CD4-positive, alpha-beta T cell treated with Interleukin-4 for 1 hour (primary cell): ENCODE results near the gene BAZ1B.
"Not testable (repeated sequence)": the region's sequence is repeated elsewhere in the genome, so short reads cannot be mapped to it uniquely, and the experiment has no call there.

ENCODE experiments used
- DNase-seq, 2 donors: peaks; one replicate each; pipeline ENCODE4 v3.0.0-alpha.2; 2020 to 2022

BAZ1B gene

DNA sequence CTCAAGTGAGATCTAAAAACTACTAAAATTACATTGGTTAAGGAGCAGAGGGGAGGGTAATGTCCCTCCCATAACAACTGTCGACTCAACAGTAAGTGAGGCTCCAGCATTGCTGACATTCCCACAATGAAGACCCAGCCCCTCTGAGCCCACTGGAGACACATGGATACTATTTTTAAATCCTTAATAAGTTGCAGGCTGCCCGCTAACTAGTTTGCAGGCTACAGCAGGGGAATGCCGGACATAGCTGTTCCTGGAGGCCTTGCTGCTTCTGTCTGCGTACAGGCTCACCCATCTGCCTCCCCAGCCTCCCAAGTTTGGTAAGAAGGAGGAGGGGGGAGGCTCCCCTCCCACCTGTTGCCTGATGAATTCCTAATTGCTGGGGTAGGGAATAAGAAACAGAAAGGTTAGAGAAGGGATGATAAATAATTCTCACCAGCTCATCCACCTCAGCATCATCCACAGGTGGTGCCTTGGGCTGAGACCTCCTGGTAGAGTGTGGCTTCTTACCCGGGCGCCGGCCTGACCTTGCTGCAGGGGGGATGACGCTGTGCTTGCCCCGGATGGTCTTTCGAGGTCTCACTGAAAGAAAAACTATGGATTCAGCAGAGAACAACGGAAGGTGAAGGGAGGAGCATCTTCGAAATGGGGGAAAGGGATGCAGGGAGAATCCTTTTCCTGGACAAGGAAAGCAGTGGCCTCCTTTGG lies 78.4 kb downstream of the BAZ1B start:
- no peak for DNase-seq

- no peak for DNase-seq
Observed at GRCh38 chr7:73442903-73443500, 79.1 kb downstream of the BAZ1B start.

GRCh38 chr7:73442222-73442902 lies 79.7 kb downstream of the BAZ1B start:
- DNase-seq, result no peak

- DNase-seq, result no peak
Observed at GRCh38 chr7:73439410-73439704, 82.7 kb downstream of the BAZ1B start.

DNA sequence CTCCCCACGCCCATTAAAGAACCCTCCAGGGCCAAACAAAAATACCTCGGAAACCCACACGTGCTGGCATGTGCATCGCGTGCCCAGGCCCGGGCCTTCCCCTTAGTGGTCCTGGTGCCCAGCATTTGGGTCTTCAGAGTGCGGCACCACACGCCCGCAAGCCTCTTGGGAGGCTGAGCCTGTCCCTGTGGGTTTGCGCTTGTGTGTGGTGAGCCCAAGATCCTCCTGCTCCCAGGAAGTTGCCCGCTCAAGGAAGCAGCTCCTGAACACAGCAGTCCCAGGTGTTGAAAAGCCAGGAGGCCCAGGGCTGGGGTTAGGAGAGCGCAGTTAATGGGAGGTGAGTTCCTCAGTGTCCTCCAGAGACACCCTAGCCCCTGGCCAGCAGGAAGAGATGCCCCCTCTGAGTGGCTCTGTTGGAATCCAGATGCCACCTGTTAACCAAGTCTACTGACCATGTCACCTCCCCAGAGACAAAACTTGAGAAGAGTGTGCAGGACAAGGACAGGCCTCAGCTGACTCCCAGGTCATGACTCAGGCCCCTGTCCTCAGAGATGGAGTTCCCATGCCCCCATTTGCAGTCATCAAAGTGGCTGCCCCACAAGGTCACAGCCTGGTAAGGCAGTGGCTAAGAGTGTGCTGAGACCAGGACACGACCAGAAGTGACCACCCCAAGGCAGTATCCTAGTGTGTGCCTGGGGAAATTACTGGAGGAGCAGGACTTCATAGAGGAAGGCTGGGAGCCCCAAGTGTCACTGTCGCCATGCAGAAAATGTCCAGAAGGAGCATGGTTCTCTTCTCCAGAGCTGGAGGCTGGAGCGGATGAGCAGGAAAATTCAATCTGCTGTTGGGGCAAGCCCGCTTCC lies 83.3 kb downstream of the BAZ1B start:
- DNase-seq, result no peak

- no peak for DNase-seq
Observed at GRCh38 chr7:73437621-73438416, 84.3 kb downstream of the BAZ1B start.

GRCh38 chr7:73437091-73437490 lies 85.0 kb downstream of the BAZ1B start:
- no peak for DNase-seq

- DNase-seq, result no peak
Observed at GRCh38 chr7:73436031-73436929, 85.8 kb downstream of the BAZ1B start.

DNA sequence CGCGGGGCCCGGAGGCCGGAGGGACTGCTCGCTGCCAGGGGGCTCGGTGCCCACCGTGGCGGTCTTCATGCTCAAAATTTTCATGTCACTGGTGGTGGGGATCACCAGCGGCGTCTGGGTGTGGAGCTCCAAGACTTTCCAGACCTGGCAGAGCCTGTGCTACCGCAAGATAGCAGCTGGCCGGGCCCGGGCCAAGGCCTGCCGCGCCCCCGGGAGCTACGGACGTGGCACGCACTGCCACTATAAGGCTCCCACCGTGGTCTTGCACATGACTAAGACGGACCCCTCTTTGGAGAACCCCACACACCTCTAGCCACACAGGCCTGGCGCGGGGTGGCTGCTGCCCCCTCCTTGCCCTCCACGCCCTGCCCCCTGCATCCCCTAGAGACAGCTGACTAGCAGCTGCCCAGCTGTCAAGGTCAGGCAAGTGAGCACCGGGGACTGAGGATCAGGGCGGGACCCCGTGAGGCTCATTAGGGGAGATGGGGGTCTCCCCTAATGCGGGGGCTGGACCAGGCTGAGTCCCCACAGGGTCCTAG lies 86.6 kb downstream of the BAZ1B start:
- no peak for DNase-seq

DNA sequence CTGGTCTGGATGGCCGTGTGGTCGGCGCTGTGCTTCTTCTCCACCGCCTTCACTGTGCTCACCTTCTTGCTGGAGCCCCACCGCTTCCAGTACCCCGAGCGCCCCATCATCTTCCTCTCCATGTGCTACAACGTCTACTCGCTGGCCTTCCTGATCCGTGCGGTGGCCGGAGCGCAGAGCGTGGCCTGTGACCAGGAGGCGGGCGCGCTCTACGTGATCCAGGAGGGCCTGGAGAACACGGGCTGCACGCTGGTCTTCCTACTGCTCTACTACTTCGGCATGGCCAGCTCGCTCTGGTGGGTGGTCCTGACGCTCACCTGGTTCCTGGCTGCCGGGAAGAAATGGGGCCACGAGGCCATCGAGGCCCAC lies 87.4 kb downstream of the BAZ1B start:
- DNase-seq, result no peak

DNA sequence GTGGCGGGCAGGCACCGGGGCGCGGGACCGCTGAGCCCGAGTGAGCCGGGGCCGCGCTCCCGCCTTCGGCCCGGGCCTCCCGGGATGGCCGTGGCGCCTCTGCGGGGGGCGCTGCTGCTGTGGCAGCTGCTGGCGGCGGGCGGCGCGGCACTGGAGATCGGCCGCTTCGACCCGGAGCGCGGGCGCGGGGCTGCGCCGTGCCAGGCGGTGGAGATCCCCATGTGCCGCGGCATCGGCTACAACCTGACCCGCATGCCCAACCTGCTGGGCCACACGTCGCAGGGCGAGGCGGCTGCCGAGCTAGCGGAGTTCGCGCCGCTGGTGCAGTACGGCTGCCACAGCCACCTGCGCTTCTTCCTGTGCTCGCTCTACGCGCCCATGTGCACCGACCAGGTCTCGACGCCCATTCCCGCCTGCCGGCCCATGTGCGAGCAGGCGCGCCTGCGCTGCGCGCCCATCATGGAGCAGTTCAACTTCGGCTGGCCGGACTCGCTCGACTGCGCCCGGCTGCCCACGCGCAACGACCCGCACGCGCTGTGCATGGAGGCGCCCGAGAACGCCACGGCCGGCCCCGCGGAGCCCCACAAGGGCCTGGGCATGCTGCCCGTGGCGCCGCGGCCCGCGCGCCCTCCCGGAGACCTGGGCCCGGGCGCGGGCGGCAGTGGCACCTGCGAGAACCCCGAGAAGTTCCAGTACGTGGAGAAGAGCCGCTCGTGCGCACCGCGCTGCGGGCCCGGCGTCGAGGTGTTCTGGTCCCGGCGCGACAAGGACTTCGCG lies 88.0 kb downstream of the BAZ1B start:
- DNase-seq, result peak in 1 of 2 donors; percentile 14

DNA sequence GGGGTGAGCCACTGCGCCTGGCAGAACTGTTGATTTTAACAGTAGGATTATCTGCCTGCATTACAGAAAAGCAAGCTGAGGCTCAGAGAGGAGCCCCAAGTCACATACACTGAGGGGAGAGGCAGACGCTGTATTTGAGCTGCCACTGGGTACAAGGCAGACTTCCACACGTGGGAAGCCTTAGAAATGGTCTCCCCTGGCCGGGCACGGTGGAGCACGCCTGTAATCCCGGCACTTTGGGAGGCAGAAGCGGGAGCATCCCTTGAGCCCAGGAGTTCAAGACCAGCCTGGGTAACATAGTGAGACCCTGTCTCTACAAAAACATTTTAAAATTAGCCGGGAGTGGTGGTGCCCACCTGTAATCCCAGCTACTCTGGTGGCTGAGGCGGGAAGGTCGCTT lies 89.4 kb downstream of the BAZ1B start:
- no peak for DNase-seq

DNA sequence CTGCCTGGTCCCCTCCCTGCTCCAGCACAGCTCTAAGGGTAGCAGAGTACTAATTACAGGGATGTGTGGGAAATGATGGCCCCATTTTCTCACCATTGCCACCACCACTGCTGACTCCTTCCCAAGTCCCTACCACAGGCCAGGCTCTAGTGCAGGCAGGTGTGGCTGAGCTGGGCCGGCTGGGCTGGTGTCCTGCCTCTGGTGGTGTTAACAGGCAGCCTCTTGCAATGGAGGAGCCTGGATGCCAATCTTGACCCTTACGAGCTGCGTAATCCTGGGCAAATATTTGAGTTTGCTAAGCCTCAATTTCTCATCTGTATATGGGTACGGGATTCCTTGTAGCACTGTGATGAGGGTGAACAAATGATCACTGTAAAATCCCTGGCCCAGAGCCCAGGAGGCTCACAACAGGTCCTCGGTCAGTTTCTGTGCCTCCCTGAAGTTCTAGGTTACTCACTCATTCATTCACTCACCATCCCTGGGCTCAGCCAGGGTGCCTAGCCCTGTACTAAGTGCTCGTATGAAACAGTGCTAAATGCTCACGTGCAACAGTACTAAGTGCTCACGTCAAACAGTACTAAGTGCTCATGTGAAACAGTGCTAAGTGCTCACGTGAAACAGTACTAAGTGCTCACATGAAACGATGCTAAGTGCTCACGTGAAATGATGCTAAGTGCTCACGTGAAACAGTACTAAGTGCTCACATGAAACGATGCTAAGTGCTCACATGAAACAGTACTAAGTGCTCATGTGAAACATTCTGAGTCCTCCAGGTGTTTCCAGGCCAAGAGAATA lies 90.9 kb downstream of the BAZ1B start:
- no peak for DNase-seq

DNA sequence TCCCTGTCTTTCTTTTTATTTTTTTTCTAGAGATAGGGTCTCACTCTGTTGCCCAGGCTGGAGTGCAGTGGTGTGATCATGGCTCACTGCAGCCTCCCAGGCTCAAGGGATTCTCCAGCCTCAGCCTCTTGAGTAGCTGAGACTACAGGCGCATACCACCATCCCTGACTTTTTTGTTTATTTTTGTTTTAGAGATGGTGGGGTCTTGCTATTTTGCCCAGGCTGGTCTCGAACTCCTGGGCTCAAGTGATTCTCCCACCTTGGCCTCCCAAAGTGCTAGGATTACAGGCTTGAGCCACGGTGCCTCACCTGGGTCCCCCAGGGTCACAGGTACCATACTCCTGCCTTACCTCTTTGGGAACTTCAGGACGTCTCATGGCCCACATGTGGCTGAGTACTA lies 91.6 kb downstream of the BAZ1B start:
- DNase-seq, result not testable (repeated sequence)

- DNase-seq, result no peak
Observed at GRCh38 chr7:73429622-73430505, 92.2 kb downstream of the BAZ1B start.

GRCh38 chr7:73429215-73429614 lies 92.9 kb downstream of the BAZ1B start:
- no peak for DNase-seq

GRCh38 chr7:73427902-73428787 lies 93.9 kb downstream of the BAZ1B start:
- no peak for DNase-seq

- no peak for DNase-seq
Observed at GRCh38 chr7:73426016-73426415, 96.1 kb downstream of the BAZ1B start.
